NCI-H1436 treated with DMSO at 0.1 percent for 48 hours (cell line): ENCODE results near the gene FAM3C.
"Not testable (repeated sequence)": the region's sequence is repeated elsewhere in the genome, so short reads cannot be mapped to it uniquely, and the experiment has no call there.

ENCODE experiments used
- DNase-seq: peaks from one replicate; lab custom pipeline; 2025; lab: John Stamatoyannopoulos, UW

FAM3C gene, protein sequence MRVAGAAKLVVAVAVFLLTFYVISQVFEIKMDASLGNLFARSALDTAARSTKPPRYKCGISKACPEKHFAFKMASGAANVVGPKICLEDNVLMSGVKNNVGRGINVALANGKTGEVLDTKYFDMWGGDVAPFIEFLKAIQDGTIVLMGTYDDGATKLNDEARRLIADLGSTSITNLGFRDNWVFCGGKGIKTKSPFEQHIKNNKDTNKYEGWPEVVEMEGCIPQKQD

GRCh38 chr7:121395961-121396757 lies at the start of gene FAM3C:
Gene FAM3C, minus strand, starts transcription at chr7:121396308. Its CDS starts 13,339 bp downstream, at chr7:121382969.
- DNase-seq: no peak

DNA sequence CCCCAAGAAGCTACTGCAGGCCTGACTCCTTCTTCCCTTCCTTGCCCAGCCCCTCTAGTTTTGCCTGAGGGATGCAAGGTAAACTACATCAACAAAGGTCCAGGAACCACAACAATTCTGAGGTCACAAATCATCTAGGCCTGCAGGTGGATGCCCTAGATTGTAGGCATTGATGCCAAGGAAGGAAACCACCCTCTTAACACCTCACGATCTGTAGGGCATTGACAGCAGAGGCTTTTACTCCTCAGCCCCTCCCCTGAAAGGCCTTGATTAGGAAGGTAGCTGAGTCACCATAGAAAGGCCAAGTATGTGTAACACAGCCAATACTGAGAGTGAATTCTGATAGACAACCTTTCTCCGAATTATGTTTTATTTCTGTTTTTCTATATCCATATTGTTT lies 46.7 kb upstream of the FAM3C start:
- no peak for DNase-seq

DNA sequence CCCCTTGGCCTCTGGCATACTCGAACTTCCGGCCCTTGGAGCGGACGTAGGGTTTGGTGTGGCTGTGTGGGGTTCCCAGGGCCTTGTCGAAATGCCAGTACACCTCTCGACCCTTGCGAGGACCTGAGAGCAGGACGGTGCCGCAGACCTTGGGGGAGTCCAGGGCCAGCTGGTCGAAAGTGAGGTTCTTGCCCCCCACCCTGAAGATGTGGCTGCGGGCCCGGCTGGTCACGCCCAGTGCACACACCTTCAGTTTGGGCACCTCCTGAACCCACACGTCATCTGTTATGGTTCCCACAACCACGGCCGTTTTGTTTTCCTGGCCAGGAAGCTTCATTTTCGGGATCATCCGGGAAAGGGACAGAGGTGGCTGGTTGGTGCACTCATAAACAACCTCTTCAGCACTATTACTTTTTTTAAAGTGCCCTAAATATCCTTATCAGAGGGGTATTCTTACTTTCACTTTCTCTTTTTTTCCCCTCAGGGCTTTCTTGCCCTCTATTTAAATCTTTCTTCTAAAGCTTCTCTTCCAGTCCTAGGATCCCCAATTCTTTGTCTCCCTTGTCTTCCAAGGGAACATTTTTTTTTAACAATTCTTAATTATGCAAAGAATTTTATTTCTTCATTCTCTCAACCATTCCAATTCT lies 44.9 kb upstream of the FAM3C start:
- DNase-seq: no peak

- not testable (repeated sequence) for DNase-seq
Measured at GRCh38 chr7:121438043-121438955, 42.2 kb upstream of the FAM3C start.

- DNase-seq: no peak
Measured at GRCh38 chr7:121437470-121437869, 41.4 kb upstream of the FAM3C start.

- no peak for DNase-seq
Measured at GRCh38 chr7:121436688-121437087, 40.6 kb upstream of the FAM3C start.

- no peak for DNase-seq
Measured at GRCh38 chr7:121436136-121436535, 40.0 kb upstream of the FAM3C start.

- no peak for DNase-seq
Measured at GRCh38 chr7:121433775-121434174, 37.7 kb upstream of the FAM3C start.

GRCh38 chr7:121432486-121432885 lies 36.4 kb upstream of the FAM3C start:
- not testable (repeated sequence) for DNase-seq

GRCh38 chr7:121431996-121432395 lies 35.9 kb upstream of the FAM3C start:
- no peak for DNase-seq

DNA sequence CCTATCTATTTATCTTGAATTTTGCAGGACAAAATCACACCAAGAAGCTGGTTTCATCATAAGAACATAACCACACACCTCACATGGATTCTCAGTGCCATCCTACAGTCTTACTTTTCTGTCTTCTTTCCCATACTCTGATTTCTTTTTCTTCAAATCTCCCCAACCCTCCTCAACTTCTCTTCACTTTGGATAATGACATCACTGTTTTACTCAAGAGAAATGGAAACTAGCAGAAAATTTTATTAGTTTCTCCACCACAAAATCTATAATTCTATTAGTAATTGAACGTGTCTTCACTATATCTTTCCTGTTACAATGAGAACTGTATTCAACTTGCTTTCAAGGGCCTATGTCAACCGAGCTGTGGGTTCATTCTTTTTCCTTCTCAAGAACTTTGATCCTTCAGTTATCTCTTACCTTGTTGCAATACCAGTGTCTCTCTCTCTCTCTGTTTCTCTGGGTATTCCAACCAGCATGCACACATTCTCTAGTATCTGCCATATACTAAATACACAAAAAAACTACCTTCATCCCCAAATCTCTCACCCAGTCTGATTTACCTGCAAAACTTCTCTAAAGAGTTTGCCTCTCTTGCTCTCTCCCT lies 35.4 kb upstream of the FAM3C start:
- DNase-seq: no peak

GRCh38 chr7:121430558-121430957 lies 34.5 kb upstream of the FAM3C start:
- DNase-seq: no peak

GRCh38 chr7:121429798-121430197 lies 33.7 kb upstream of the FAM3C start:
- DNase-seq: no peak

GRCh38 chr7:121428855-121429489 lies 32.9 kb upstream of the FAM3C start:
- no peak for DNase-seq

- not testable (repeated sequence) for DNase-seq
Measured at GRCh38 chr7:121421743-121422142, 25.6 kb upstream of the FAM3C start.

GRCh38 chr7:121420976-121421375 lies 24.9 kb upstream of the FAM3C start:
- DNase-seq: no peak

- no peak for DNase-seq
Measured at GRCh38 chr7:121419201-121420148, 23.4 kb upstream of the FAM3C start.

DNA sequence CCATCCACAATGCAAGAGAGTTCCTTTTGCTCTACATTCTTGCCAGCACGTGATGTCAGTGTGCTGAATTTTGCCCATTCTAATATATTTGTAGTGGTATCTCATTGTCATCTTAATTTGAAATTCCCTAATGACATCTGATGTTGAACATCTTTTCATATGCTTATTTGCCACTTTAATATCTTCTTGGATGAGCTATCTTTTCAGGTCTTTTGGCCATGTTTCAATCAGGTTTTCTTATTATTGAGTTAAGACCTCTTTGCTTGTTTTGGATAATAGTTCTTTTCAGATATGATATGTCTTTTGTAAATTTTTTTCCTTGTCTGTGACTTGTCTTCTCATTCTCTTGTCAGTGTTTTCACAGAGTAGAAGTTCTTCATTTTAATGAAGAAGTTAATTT lies 20.4 kb upstream of the FAM3C start:
- no peak for DNase-seq

- DNase-seq: no peak
Measured at GRCh38 chr7:121414436-121414835, 18.3 kb upstream of the FAM3C start.

- DNase-seq: no peak
Measured at GRCh38 chr7:121411597-121411979, 15.5 kb upstream of the FAM3C start.
